ENCODE measurements around the gene THAP8. TPM values are rescaled to one million over a fixed set of nuclear protein-coding genes. Genes with fewer than 3 reads are reported as not detected.

THAP8 gene
- total and polyA plus RNA-seq, 2 of the 13 experiments (the other 11 are each of a cell fraction or from before 2014, with no cell fraction given), result 1.7 to 3.7 TPM

GRCh38 chr19:36008336-36008978 lies 45.6 kb downstream of the THAP8 start, which contains the start of gene SYNE4 (continued):
- TF ChIP-seq, protein P1, sequence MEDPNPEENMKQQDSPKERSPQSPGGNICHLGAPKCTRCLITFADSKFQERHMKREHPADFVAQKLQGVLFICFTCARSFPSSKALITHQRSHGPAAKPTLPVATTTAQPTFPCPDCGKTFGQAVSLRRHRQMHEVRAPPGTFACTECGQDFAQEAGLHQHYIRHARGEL (CRISPR knock-in tag; IDR thresholded peaks at IDR 0.05), result no peak
- TF ChIP-seq, protein P2, sequence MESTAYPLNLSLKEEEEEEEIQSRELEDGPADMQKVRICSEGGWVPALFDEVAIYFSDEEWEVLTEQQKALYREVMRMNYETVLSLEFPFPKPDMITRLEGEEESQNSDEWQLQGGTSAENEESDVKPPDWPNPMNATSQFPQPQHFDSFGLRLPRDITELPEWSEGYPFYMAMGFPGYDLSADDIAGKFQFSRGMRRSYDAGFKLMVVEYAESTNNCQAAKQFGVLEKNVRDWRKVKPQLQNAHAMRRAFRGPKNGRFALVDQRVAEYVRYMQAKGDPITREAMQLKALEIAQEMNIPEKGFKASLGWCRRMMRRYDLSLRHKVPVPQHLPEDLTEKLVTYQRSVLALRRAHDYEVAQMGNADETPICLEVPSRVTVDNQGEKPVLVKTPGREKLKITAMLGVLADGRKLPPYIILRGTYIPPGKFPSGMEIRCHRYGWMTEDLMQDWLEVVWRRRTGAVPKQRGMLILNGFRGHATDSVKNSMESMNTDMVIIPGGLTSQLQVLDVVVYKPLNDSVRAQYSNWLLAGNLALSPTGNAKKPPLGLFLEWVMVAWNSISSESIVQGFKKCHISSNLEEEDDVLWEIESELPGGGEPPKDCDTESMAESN (CRISPR knock-in tag; conservative IDR thresholded peaks at IDR 0.05), result no peak
- TF ChIP-seq DR1 (CRISPR knock-in tag; IDR thresholded peaks at IDR 0.05), result no peak
- TF ChIP-seq FOXP1 (IDR thresholded peaks at IDR 0.05), result no peak
- TF ChIP-seq FOXP1 (CRISPR knock-in tag; IDR thresholded peaks at IDR 0.05), result no peak
- no peak for TF ChIP-seq ZNF205 (CRISPR knock-in tag; IDR thresholded peaks at IDR 0.05)
- peak; percentile 42; the same call in 1 of the 2 replicates for TF ChIP-seq RXRB (CRISPR knock-in tag; IDR thresholded peaks at IDR 0.05; ENCODE audit: borderline replicate concordance)
- no peak for TF ChIP-seq PAX8 (CRISPR knock-in tag; IDR thresholded peaks at IDR 0.05; ENCODE audit: borderline replicate concordance)
- peak; percentile 78; the same call in 1 of the 2 replicates for TF ChIP-seq ZNF280B (CRISPR knock-in tag; IDR thresholded peaks at IDR 0.05; ENCODE audit: borderline replicate concordance)
- no peak for TF ChIP-seq PHF21A (CRISPR knock-in tag; IDR thresholded peaks at IDR 0.05)
- no peak for TF ChIP-seq ETV6 (CRISPR knock-in tag; conservative IDR thresholded peaks at IDR 0.05)
